HEK293 (cell line): Measurements from ENCODE around the gene CNPPD1.

Experiments used
- CTCF ChIA-PET: fragments of 350-600 bp; formaldehyde crosslinking; extraction: SDS; loops from one replicate; lab custom pipeline; 2021; ENCODE audit warnings: antibody characterized with exemption; lab: Yijun Ruan, JAX
- POLR2A ChIA-PET: fragments of 300-600 bp; formaldehyde crosslinking; extraction: SDS; loops from one replicate; lab custom pipeline; 2020; ENCODE audit warnings: antibody characterized with exemption, inconsistent platforms; lab: Yijun Ruan, JAX
- H3K27ac ChIP-seq: fragments of 200-500 bp; sonication (Bioruptor generic); 2 replicates; pipeline ENCODE4 v1.5.1; 2014; ENCODE audit warnings: low read depth, low read length, control low read depth, inconsistent platforms; ENCODE audit errors: extremely low read depth
- H3K36me3 ChIP-seq, 2 experiments: fragments of 200-500 bp in 1 of 2; sonication (Bioruptor generic) in 1 of 2; 1 replicate in 1 of 2; 2 replicates in 1 of 2; pipeline ENCODE4 v1.5.1; 2014 to 2017; ENCODE audit warnings: inconsistent platforms in 2 of 2, low read length in 2 of 2; ENCODE audit not compliant: control insufficient read depth in 2 of 2, insufficient read depth in 1 of 2
- H3K4me1 ChIP-seq: fragments of 200-500 bp; sonication (Bioruptor generic); 2 replicates; pipeline ENCODE4 v1.5.1; 2014; ENCODE audit warnings: mild to moderate bottlenecking, low read length, inconsistent platforms; ENCODE audit not compliant: control insufficient read depth, insufficient read depth
- H3K4me3 ChIP-seq: 2 replicates; pipeline ENCODE4 v1.5.1; 2011; ENCODE audit warnings: low read depth, mild to moderate bottlenecking, control low read depth, low read length, moderate library complexity
- H3K9me3 ChIP-seq: fragments of 200-500 bp; sonication (Bioruptor generic); 2 replicates; pipeline ENCODE4 v1.5.1; 2014; ENCODE audit warnings: low read depth, low read length, inconsistent platforms; ENCODE audit not compliant: control insufficient read depth, insufficient read depth
- KLF10 ChIP-seq: fragments of 450-650 bp; IDR thresholded peaks from 2 replicates; pipeline ENCODE4 v1.5.1; 2018; ENCODE audit warnings: missing biosample characterization, mild to moderate bottlenecking, missing genetic modification characterization
- KLF16 ChIP-seq: fragments of 450-650 bp; formaldehyde crosslinking; IDR thresholded peaks from 2 replicates; pipeline ENCODE4 v1.5.1; 2017; ENCODE audit warnings: missing biosample characterization, missing genetic modification characterization
- ZBTB20 ChIP-seq: fragments of 450-650 bp; formaldehyde crosslinking; IDR thresholded peaks from 2 replicates; pipeline ENCODE4 v1.5.1; 2016; ENCODE audit warnings: missing biosample characterization, missing genetic modification characterization
- ZBTB8A ChIP-seq: fragments of 450-650 bp; formaldehyde crosslinking; IDR thresholded peaks from 2 replicates; pipeline ENCODE4 v1.5.1; 2016; ENCODE audit warnings: missing biosample characterization, missing genetic modification characterization
- ZNF23 ChIP-seq: fragments of 450-650 bp; formaldehyde crosslinking; IDR thresholded peaks from 2 replicates; pipeline ENCODE4 v1.5.1; 2016; ENCODE audit warnings: missing biosample characterization, missing genetic modification characterization, borderline replicate concordance
- ZNF302 ChIP-seq: fragments of 450-650 bp; formaldehyde crosslinking; IDR thresholded peaks from 2 replicates; pipeline ENCODE4 v1.5.1; 2016; ENCODE audit warnings: missing biosample characterization, missing genetic modification characterization, low read depth
- ZNF366 ChIP-seq: fragments of 450-650 bp; formaldehyde crosslinking; conservative IDR thresholded peaks from 2 replicates; pipeline ENCODE4 v1.5.1; 2016; ENCODE audit warnings: missing biosample characterization, missing genetic modification characterization
- ZNF404 ChIP-seq: fragments of 450-650 bp; formaldehyde crosslinking; IDR thresholded peaks from 2 replicates; pipeline ENCODE4 v1.5.1; 2017; ENCODE audit warnings: missing biosample characterization, missing genetic modification characterization
- ZNF48 ChIP-seq: fragments of 450-650 bp; formaldehyde crosslinking; IDR thresholded peaks from 2 replicates; pipeline ENCODE4 v1.5.1; 2016; ENCODE audit warnings: missing biosample characterization, missing genetic modification characterization
- ZNF488 ChIP-seq: fragments of 450-650 bp; formaldehyde crosslinking; IDR thresholded peaks from 2 replicates; pipeline ENCODE4 v1.5.1; 2016; ENCODE audit warnings: missing biosample characterization, missing genetic modification characterization
- ZNF513 ChIP-seq: fragments of 450-650 bp; IDR thresholded peaks from 2 replicates; pipeline ENCODE4 v1.5.1; 2018; ENCODE audit warnings: missing biosample characterization, missing genetic modification characterization
- ZNF530 ChIP-seq: fragments of 450-650 bp; formaldehyde crosslinking; IDR thresholded peaks from 2 replicates; pipeline ENCODE4 v1.5.1; 2016; ENCODE audit warnings: low read depth, missing biosample characterization, missing genetic modification characterization
- ZNF548 ChIP-seq: fragments of 450-650 bp; formaldehyde crosslinking; IDR thresholded peaks from 2 replicates; pipeline ENCODE4 v1.5.1; 2016; ENCODE audit warnings: missing biosample characterization, missing genetic modification characterization
- ZNF629 ChIP-seq: fragments of 450-650 bp; formaldehyde crosslinking; IDR thresholded peaks from 2 replicates; pipeline ENCODE4 v1.5.1; 2017; ENCODE audit warnings: missing biosample characterization, missing genetic modification characterization
- ZNF658 ChIP-seq: fragments of 450-650 bp; formaldehyde crosslinking; IDR thresholded peaks from 2 replicates; pipeline ENCODE4; 2016; ENCODE audit warnings: missing biosample characterization, missing genetic modification characterization
- ZNF768 ChIP-seq: fragments of 450-650 bp; formaldehyde crosslinking; IDR thresholded peaks from 2 replicates; pipeline ENCODE4 v1.5.1; 2018; ENCODE audit warnings: missing biosample characterization, mild to moderate bottlenecking, missing genetic modification characterization
- ZNF792 ChIP-seq: fragments of 450-650 bp; formaldehyde crosslinking; IDR thresholded peaks from 2 replicates; pipeline ENCODE4 v1.5.1; 2016; ENCODE audit warnings: missing biosample characterization, missing genetic modification characterization
- ZSCAN16 ChIP-seq: fragments of 450-650 bp; formaldehyde crosslinking; IDR thresholded peaks from 2 replicates; pipeline ENCODE4 v1.5.1; 2016; ENCODE audit warnings: missing biosample characterization, missing genetic modification characterization
- ZSCAN23 ChIP-seq: fragments of 450-650 bp; formaldehyde crosslinking; IDR thresholded peaks from 2 replicates; pipeline ENCODE4 v1.5.1; 2016; ENCODE audit warnings: missing biosample characterization, missing genetic modification characterization
- TF ChIP-seq, protein P1 (sequence below): sonication (generic); formaldehyde crosslinking; IDR thresholded peaks from 2 replicates; pipeline ENCODE4 v1.8.1; 2022; ENCODE audit warnings: mild to moderate bottlenecking, moderate library complexity, missing genetic modification reagents
- TF ChIP-seq, protein P2 (sequence below): fragments of 450-650 bp; formaldehyde crosslinking; IDR thresholded peaks from 2 replicates; pipeline ENCODE4 v1.5.1; 2016; ENCODE audit warnings: missing biosample characterization, missing genetic modification characterization

Gene CNPPD1

DNA sequence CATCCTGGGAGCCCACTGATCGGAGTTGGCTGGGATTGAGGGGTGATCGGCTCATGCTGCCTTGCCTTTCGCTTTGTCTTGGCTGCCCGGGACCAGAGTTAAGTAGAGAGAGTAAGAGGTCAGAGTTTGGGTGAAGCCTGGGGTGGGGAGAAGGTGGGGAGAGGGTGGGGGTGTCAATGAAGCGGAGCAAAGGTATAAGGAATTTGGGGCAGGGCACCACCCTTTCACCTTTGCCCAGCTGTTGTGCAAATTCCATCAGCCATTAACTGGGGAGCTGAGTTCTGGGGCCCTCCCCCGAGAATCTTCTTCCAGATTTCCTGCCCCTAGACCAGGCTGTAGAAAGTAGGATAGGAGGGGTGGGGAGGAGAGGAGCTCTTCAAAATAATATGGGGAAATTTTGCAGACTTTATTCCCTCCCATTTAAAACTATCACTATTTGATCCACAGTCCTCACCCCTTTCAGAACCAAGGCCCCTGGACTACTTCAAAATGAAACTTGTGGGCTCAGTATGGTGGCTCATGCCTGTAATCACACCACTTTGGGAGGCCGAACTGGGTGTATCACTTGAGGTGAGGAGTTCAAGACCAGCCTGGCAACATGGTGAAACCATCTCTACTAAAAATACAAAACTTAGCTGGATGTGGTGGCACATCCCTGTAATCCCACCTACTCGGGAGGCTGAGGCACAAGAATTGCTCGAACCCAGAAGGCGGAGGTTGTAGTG, 6.6 kb downstream of the CNPPD1 start, which contains the start of gene SLC23A3:
SLC23A3 (minus strand) TSS at position 100 of the 725 bp plus-strand sequence; CDS start at position 55, 45 bp downstream.
- ChIA-PET CTCF (interaction anchor here (0.7 to 8.4 kb wide), 13 partner anchors 12 to 363 kb away, joined by 3 to 101 read pairs (median 5); partner anchors contain the start of gene NHEJ1), POLR2A (interaction anchor here (0.5 to 1.0 kb wide), 2 partner anchors 41 to 59 kb away, joined by 3 to 5 read pairs; partner anchors contain the start of genes ANKZF1 and ATG9A)
- H3K9me3 ChIP-seq, result no peaks in the 10 kb centered on the region
- H3K27ac ChIP-seq, result no peak within 1 kb of the TSS
- peaks cover 1 to 36% of the 10 kb centered on the region in 2 experiments; a peak in 2 of 3 replicates for H3K36me3 ChIP-seq
- no peak for TF ChIP-seq ZNF23 (tag by site-specific recombination)
- TF ChIP-seq KLF10 (tag by site-specific recombination), result no peak
- TF ChIP-seq ZBTB8A (tag by site-specific recombination), result no peak
- no peak for TF ChIP-seq ZNF488 (tag by site-specific recombination)
- TF ChIP-seq ZNF302 (tag by site-specific recombination), result no peak
- TF ChIP-seq, all 188 proteins: peak for 0
- H3K4me1 ChIP-seq, result no peaks in the 10 kb centered on the region
- H3K4me3 ChIP-seq, result no peak within 1 kb of the TSS

GRCh38 chr2:219168932-219169331, 7.8 kb downstream of the CNPPD1 start:
- H3K4me1 ChIP-seq, result no peaks in the 10 kb centered on the region
- POLR2A ChIA-PET, result interaction anchor here (1.0 kb wide), 1 partner anchor 60 kb away, joined by 3 read pairs; the partner anchor contains the start of genes ANKZF1 and ATG9A
- TF ChIP-seq ZNF548 (tag by site-specific recombination) (no peak), ZNF48 (no peak), KLF16 (tag by site-specific recombination) (no peak), ZNF488 (tag by site-specific recombination) (no peak), ZSCAN16 (no peak), ZNF658 (tag by site-specific recombination) (no peak), ZNF513 (no peak), ZNF366 (tag by site-specific recombination) (no peak), ZNF404 (tag by site-specific recombination) (no peak), ZNF629 (tag by site-specific recombination) (no peak), ZBTB20 (tag by site-specific recombination) (no peak), ZNF792 (tag by site-specific recombination) (no peak), ZSCAN23 (tag by site-specific recombination) (no peak), ZNF530 (tag by site-specific recombination) (no peak), ZNF768 (tag by site-specific recombination) (no peak)
- TF ChIP-seq, protein P1, sequence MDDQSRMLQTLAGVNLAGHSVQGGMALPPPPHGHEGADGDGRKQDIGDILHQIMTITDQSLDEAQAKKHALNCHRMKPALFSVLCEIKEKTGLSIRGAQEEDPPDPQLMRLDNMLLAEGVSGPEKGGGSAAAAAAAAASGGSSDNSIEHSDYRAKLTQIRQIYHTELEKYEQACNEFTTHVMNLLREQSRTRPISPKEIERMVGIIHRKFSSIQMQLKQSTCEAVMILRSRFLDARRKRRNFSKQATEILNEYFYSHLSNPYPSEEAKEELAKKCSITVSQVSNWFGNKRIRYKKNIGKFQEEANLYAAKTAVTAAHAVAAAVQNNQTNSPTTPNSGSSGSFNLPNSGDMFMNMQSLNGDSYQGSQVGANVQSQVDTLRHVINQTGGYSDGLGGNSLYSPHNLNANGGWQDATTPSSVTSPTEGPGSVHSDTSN (CRISPR knock-in tag), result no peak
- TF ChIP-seq, protein P2, sequence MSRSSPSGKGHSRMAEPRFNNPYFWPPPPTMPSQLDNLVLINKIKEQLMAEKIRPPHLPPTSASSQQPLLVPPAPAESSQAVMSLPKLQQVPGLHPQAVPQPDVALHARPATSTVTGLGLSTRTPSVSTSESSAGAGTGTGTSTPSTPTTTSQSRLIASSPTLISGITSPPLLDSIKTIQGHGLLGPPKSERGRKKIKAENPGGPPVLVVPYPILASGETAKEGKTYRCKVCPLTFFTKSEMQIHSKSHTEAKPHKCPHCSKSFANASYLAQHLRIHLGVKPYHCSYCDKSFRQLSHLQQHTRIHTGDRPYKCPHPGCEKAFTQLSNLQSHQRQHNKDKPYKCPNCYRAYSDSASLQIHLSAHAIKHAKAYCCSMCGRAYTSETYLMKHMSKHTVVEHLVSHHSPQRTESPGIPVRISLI (tag by site-specific recombination), result no peak
- H3K36me3 ChIP-seq, result peaks cover 0 to 24% of the 10 kb centered on the region in 2 experiments; a peak in 1 of 3 replicates
- H3K9me3 ChIP-seq, result no peaks in the 10 kb centered on the region
- no peak overlapping the region for H3K4me3 ChIP-seq
- CTCF ChIA-PET, result interaction anchor here (0.8 to 8.4 kb wide), 3 partner anchors 10 to 227 kb away, joined by 3 to 101 read pairs (median 32); partner anchors contain the start of gene NHEJ1
- no peak overlapping the region for H3K27ac ChIP-seq
